SU-DHL-6 (cell line): ENCODE results near the gene TNS3.

ENCODE experiments used
- H2AFZ ChIP-seq: fragments of 200-600 bp; sonication (generic); 2 replicates; pipeline ENCODE4 v1.6.1; 2014; ENCODE audit warnings: low read depth, mild to moderate bottlenecking, moderate library complexity, mixed read lengths, antibody characterized with exemption, low read length; ENCODE audit not compliant: severe bottlenecking
- H3F3A ChIP-seq: fragments of 200-600 bp; shearing (Covaris generic); 2 replicates; pipeline ENCODE4 v1.6.0; 2016; ENCODE audit warnings: antibody characterized with exemption, mild to moderate bottlenecking; ENCODE audit not compliant: insufficient read depth
- H3K27ac ChIP-seq: fragments of 200-600 bp; sonication (generic); 2 replicates; pipeline ENCODE4 v1.5.1; 2016; ENCODE audit warnings: low read depth, mild to moderate bottlenecking, low read length, moderate library complexity, mixed read lengths
- H3K27me3 ChIP-seq: fragments of 200-600 bp; sonication (generic), shearing (Covaris generic); 2 replicates; pipeline ENCODE4 v1.6.0; 2014; ENCODE audit warnings: mild to moderate bottlenecking, low read length
- H3K36me3 ChIP-seq: fragments of 200-600 bp; sonication (generic); 2 replicates; pipeline ENCODE4 v1.6.1; 2014; ENCODE audit warnings: mild to moderate bottlenecking, low read length, mixed read lengths
- H3K4me2 ChIP-seq: fragments of 300-600, 200-600 bp; shearing (Covaris generic), sonication (generic); 2 replicates; pipeline ENCODE4 v1.6.0; 2014; ENCODE audit warnings: low read length, low read depth, mild to moderate bottlenecking; ENCODE audit not compliant: poor library complexity, severe bottlenecking
- H3K4me3 ChIP-seq: fragments of 200-600 bp; sonication (generic); 2 replicates; pipeline ENCODE4 v1.5.1; 2014; ENCODE audit warnings: antibody characterized with exemption, low read length, mild to moderate bottlenecking, mixed read lengths; ENCODE audit not compliant: insufficient read depth, poor library complexity, severe bottlenecking
- H3K79me2 ChIP-seq: fragments of 200-600 bp; sonication (generic); 2 replicates; pipeline ENCODE4 v1.6.1; 2014; ENCODE audit warnings: mild to moderate bottlenecking, low read length, moderate library complexity; ENCODE audit not compliant: insufficient read depth
- H3K9ac ChIP-seq: fragments of 200-600 bp; sonication (generic); 2 replicates; pipeline ENCODE4 v1.7.0; 2014; ENCODE audit warnings: mild to moderate bottlenecking, low read length
- H3K9me2 ChIP-seq: fragments of 200-600 bp; sonication (generic); replicated peaks from 2 replicates; pipeline ENCODE4 v1.6.1; 2014; ENCODE audit warnings: low read length; ENCODE audit not compliant: insufficient read depth
- H3K9me3 ChIP-seq: fragments of 200-600 bp; sonication (generic); 2 replicates; pipeline ENCODE4 v1.6.1; 2014; ENCODE audit warnings: low read length, mixed read lengths; ENCODE audit not compliant: insufficient read depth
- H4K20me1 ChIP-seq: fragments of 200-600 bp; sonication (generic); 2 replicates; pipeline ENCODE4 v1.6.1; 2014; ENCODE audit warnings: low read depth, mild to moderate bottlenecking, antibody characterized with exemption, low read length, moderate library complexity, mixed read lengths
- CTCF ChIP-seq: fragments of 200-600 bp; sonication (generic); IDR thresholded peaks from one replicate; pipeline ENCODE4 v1.5.1; 2017; ENCODE audit warnings: antibody characterized with exemption, mild to moderate bottlenecking, low read length, moderate library complexity; ENCODE audit not compliant: insufficient read depth, poor library complexity, severe bottlenecking
- EZH2phosphoT487 ChIP-seq: fragments of 200-600 bp; sonication (generic), shearing (Covaris generic); conservative IDR thresholded peaks from 2 replicates; pipeline ENCODE4 v1.6.1; 2018; ENCODE audit warnings: mild to moderate bottlenecking, antibody characterized with exemption, low read length, moderate library complexity, mixed read lengths

The TNS3 gene

GRCh38 chr7:47596502-47597202, 14.7 kb upstream of the TNS3 start:
- H4K20me1 ChIP-seq, result no peaks in the 10 kb centered on the region
- H3K4me3 ChIP-seq, result no peak overlapping the region
- no peaks in the 10 kb centered on the region for H3K27me3 ChIP-seq
- no peaks in the 10 kb centered on the region; the same call in 1 of the 2 replicates for H3K36me3 ChIP-seq
- TF ChIP-seq CTCF (no peak), EZH2phosphoT487 (no peak)
- H2AFZ ChIP-seq, result no peak overlapping the region
- H3K9ac ChIP-seq, result no peak overlapping the region
- no peak overlapping the region for H3K27ac ChIP-seq
- peaks cover 23% of the 10 kb centered on the region; the same call in 1 of the 2 replicates for H3K9me3 ChIP-seq
- no peaks in the 10 kb centered on the region for H3K9me2 ChIP-seq
- peaks cover 16% of the 10 kb centered on the region for H3F3A ChIP-seq
- H3K4me2 ChIP-seq, result no peak overlapping the region
- H3K79me2 ChIP-seq, result no peaks in the 10 kb centered on the region

GRCh38 chr7:47594406-47594805, 12.5 kb upstream of the TNS3 start:
- Histone ChIP-seq H3K36me3 (no peaks in the 10 kb centered on the region; the same call in 1 of the 2 replicates), H3F3A (no peaks in the 10 kb centered on the region), H3K9me2 (no peaks in the 10 kb centered on the region), H2AFZ (no peak overlapping the region), H3K9ac (no peak overlapping the region), H3K4me3 (no peak overlapping the region), H3K27me3 (no peaks in the 10 kb centered on the region), H3K4me2 (no peak overlapping the region), H3K27ac (no peak overlapping the region), H3K9me3 (peaks cover 23% of the 10 kb centered on the region; the same call in 1 of the 2 replicates), H4K20me1 (no peaks in the 10 kb centered on the region), H3K79me2 (no peaks in the 10 kb centered on the region)
- TF ChIP-seq CTCF (no peak), EZH2phosphoT487 (no peak)

- Histone ChIP-seq H3K4me2 (no peak overlapping the region), H4K20me1 (no peaks in the 10 kb centered on the region), H3K9ac (no peak overlapping the region), H3K79me2 (no peaks in the 10 kb centered on the region), H3K27me3 (no peaks in the 10 kb centered on the region), H3F3A (no peaks in the 10 kb centered on the region), H3K27ac (no peak overlapping the region), H3K9me3 (peaks cover 6% of the 10 kb centered on the region; the same call in 1 of the 2 replicates), H3K9me2 (no peaks in the 10 kb centered on the region), H3K4me3 (no peak overlapping the region), H3K36me3 (no peaks in the 10 kb centered on the region; the same call in 1 of the 2 replicates), H2AFZ (no peak overlapping the region)
- TF ChIP-seq CTCF (no peak), EZH2phosphoT487 (no peak)
Observed at GRCh38 chr7:47591655-47592572, 10.0 kb upstream of the TNS3 start.
